AG04450 (cell line): ENCODE data around the gene CCNB1IP1. TPM values are rescaled to one million over a fixed set of nuclear protein-coding genes. Genes with fewer than 3 reads are reported as not detected.

Experiments used
- CTCF ChIA-PET: fragments of 300-600, 350-600 bp; formaldehyde crosslinking; extraction: SDS; loops from one replicate; lab custom pipeline; 2022; ENCODE audit warnings: antibody characterized with exemption, inconsistent platforms; lab: Charles Lee
- POLR2A ChIA-PET: fragments of 350-600 bp; formaldehyde crosslinking; extraction: SDS; loops from one replicate; lab custom pipeline; 2021; ENCODE audit warnings: antibody characterized with exemption, inconsistent platforms; lab: Yijun Ruan, JAX
- DNase-seq: peaks from one replicate; pipeline ENCODE4 v3.0.0-alpha.2; 2011; ENCODE audit warnings: low read depth, low spot score
- H3K27ac ChIP-seq: one replicate; pipeline ENCODE4 v1.5.1; 2012; ENCODE audit warnings: low read depth, low read length, control low read depth
- H3K27me3 ChIP-seq: one replicate; pipeline ENCODE4 v1.6.0; 2012; ENCODE audit warnings: low read length; ENCODE audit not compliant: control insufficient read depth, insufficient read depth
- H3K4me3 ChIP-seq: 2 replicates; pipeline ENCODE4 v1.5.1; 2011; ENCODE audit warnings: mild to moderate bottlenecking, low read depth, low read length, control low read depth
- H3K9me3 ChIP-seq: 2 replicates; pipeline ENCODE4 v1.5.1; 2012; ENCODE audit warnings: low read length; ENCODE audit not compliant: control insufficient read depth, insufficient read depth
- CTCF ChIP-seq: IDR thresholded peaks from 2 replicates; pipeline ENCODE4 v1.5.1; 2011; ENCODE audit warnings: low read depth, low read length, control low read depth, inconsistent platforms
- polyA plus RNA-seq: library from polyadenylated mRNA; depleted of rRNA; stranded (reverse); fragments of >200 nt; gene quantifications from 2 replicates; pipeline ENCODE4 v1.2.3, GENCODE V29; 2011

The CCNB1IP1 gene
- polyA plus RNA-seq, 1 experiment: 69.2 TPM

GRCh38 chr14:20328705-20329104, 4.4 kb downstream of the CCNB1IP1 start:
- DNase-seq: no peak
- no peak for TF ChIP-seq CTCF
- Histone ChIP-seq H3K27me3 (no peaks in the 10 kb centered on the region), H3K27ac (no peak overlapping the region), H3K9me3 (no peaks in the 10 kb centered on the region), H3K4me3 (no peak overlapping the region)
- CTCF ChIA-PET: interaction anchor here (1.0 to 8.9 kb wide), 11 partner anchors 11 to 362 kb away, joined by 3 to 158 read pairs (median 26); partner anchors contain the start of genes PARP2 and TTC5
- POLR2A ChIA-PET: interaction anchor here (1.8 to 2.6 kb wide), 2 partner anchors 14 to 15 kb away, joined by 6 to 11 read pairs; partner anchors contain the start of gene PARP2

GRCh38 chr14:20327005-20327869, 5.8 kb downstream of the CCNB1IP1 start:
- peak; percentile 54 for DNase-seq
- TF ChIP-seq CTCF: peak; percentile 72
- CTCF ChIA-PET: interaction anchor here (0.6 to 8.9 kb wide), 35 partner anchors 8 to 678 kb away, joined by 3 to 158 read pairs (median 4); partner anchors contain the start of genes ANG, PARP2, PNP and TTC5
- Histone ChIP-seq H3K27me3 (no peaks in the 10 kb centered on the region), H3K27ac (no peak overlapping the region), H3K9me3 (no peaks in the 10 kb centered on the region), H3K4me3 (no peak overlapping the region)
- POLR2A ChIA-PET: interaction anchor here (2.6 kb wide), 1 partner anchor 16 kb away, joined by 11 read pairs; the partner anchor contains the start of gene PARP2

DNA sequence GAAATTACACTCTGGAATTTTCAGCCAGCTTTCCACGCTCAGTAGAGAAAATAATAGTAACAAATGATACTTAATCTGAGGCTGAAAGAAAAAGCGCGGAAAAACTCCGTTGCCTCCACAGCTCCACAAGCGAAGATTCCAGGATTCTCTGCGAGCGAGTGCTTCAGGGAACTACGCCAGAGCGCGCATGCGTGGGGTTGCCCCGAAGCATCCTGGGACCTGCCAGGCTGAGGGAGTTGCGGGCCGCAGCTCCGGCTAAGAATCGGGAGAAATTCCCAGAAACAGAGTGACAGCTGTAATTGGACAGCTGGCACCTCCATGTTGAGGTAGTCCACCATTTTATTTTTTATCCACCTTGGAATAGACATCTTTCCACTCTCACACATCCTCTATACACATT, 15.4 kb downstream of the CCNB1IP1 start:
- no peak for TF ChIP-seq CTCF
- no peak for DNase-seq
- Histone ChIP-seq H3K27me3 (no peaks in the 10 kb centered on the region), H3K4me3 (no peak overlapping the region), H3K9me3 (no peaks in the 10 kb centered on the region), H3K27ac (no peak overlapping the region)
- ChIA-PET CTCF (interaction anchor here (1.3 to 3.4 kb wide), 2 partner anchors 10 to 12 kb away, joined by 5 to 32 read pairs; no protein-coding TSS in a partner anchor), POLR2A (interaction anchor here (0.7 to 0.9 kb wide), 2 partner anchors 25 to 914 kb away, joined by 5 to 19 read pairs; no protein-coding TSS in a partner anchor)

GRCh38 chr14:20314026-20314425, 19.1 kb downstream of the CCNB1IP1 start:
- H3K4me3 ChIP-seq: no peak overlapping the region
- ChIA-PET POLR2A (no interaction called here), CTCF (interaction anchor here (0.7 kb wide), 1 partner anchor 1412 kb away, joined by 3 read pairs; no protein-coding TSS in a partner anchor)
- no peak for TF ChIP-seq CTCF
- no peaks in the 10 kb centered on the region for H3K27me3 ChIP-seq
- no peak overlapping the region for H3K27ac ChIP-seq
- no peak for DNase-seq
- no peaks in the 10 kb centered on the region for H3K9me3 ChIP-seq

DNA sequence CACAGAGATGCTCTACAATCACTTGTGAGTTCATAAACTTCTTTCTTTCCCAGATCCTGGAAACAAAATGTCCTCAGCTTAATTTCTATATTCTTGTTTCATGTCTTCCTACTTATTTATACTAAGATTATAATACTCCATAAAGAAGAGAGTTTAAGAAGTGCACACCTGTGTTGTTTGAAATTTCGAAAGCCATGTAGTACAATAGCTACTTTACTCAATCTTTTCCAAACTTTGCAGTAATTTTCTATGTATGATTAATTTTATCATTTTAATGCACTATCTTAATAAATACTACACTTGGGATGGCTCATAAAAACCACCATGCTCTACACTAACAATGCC, 27.0 kb downstream of the CCNB1IP1 start:
- Histone ChIP-seq H3K4me3 (no peak overlapping the region), H3K27me3 (no peaks in the 10 kb centered on the region), H3K27ac (no peak overlapping the region), H3K9me3 (no peaks in the 10 kb centered on the region)
- no peak for DNase-seq
- ChIA-PET CTCF (interaction anchor here (0.6 to 2.4 kb wide), 10 partner anchors 8 to 167 kb away, joined by 3 to 23 read pairs (median 3); partner anchors contain the start of gene CCNB1IP1), POLR2A (interaction anchor here (1.4 kb wide), 1 partner anchor 37 kb away, joined by 4 read pairs; the partner anchor contains the start of gene PARP2)
- TF ChIP-seq CTCF: no peak
